Neural progenitor cell (in vitro differentiated cells): Measurements from ENCODE around the gene ADAMTS4. TPM values are rescaled to one million over a fixed set of nuclear protein-coding genes. Genes with fewer than 3 reads are reported as not detected.

ENCODE experiments used
- DNase-seq: peaks from one replicate; pipeline ENCODE4 v3.0.0-alpha.2; 2016; ENCODE audit warnings: low spot score
- H2AFZ ChIP-seq: fragments of 200-600 bp; sonication (generic); replicated peaks from 2 replicates; pipeline ENCODE4 v1.6.1; 2016; ENCODE audit warnings: antibody characterized with exemption
- H3F3A ChIP-seq: fragments of 200-600 bp; sonication (generic); 2 replicates; pipeline ENCODE4 v1.6.1; 2016; ENCODE audit warnings: antibody characterized with exemption, low read depth
- H3K27ac ChIP-seq: fragments of 200-600 bp; sonication (generic); 2 replicates; pipeline ENCODE4 v1.5.1; 2016; ENCODE audit warnings: mild to moderate bottlenecking
- H3K27me3 ChIP-seq: fragments of 200-600 bp; sonication (generic); 2 replicates; pipeline ENCODE4 v1.6.1; 2016; ENCODE audit warnings: mild to moderate bottlenecking, moderate library complexity
- H3K36me3 ChIP-seq: fragments of 200-600 bp; sonication (generic); 2 replicates; pipeline ENCODE4 v1.5.1; 2016
- H3K4me1 ChIP-seq: fragments of 200-600 bp; sonication (generic); 2 replicates; pipeline ENCODE4 v1.6.1; 2016; ENCODE audit warnings: mixed run types
- H3K4me2 ChIP-seq: fragments of 200-600 bp; sonication (generic); 2 replicates; pipeline ENCODE4 v1.6.1; 2016
- H3K4me3 ChIP-seq: fragments of 200-600 bp; sonication (generic); 2 replicates; pipeline ENCODE4 v1.5.1; 2016
- H3K79me2 ChIP-seq: fragments of 200-600 bp; sonication (generic); 2 replicates; pipeline ENCODE4 v1.6.1; 2016; ENCODE audit warnings: low read depth
- H3K9ac ChIP-seq: fragments of 200-600 bp; sonication (generic); 2 replicates; pipeline ENCODE4 v1.6.1; 2016
- H3K9me3 ChIP-seq: fragments of 200-600 bp; sonication (generic); 2 replicates; pipeline ENCODE4 v1.5.1; 2016; ENCODE audit warnings: low read depth
- H4K20me1 ChIP-seq: fragments of 200-600 bp; sonication (generic); 2 replicates; pipeline ENCODE4 v1.6.1; 2016; ENCODE audit warnings: low read depth
- H3K27ac Mint-ChIP-seq: 3 replicates; pipeline ENCODE4 v1.8.0; 2021; ENCODE audit warnings: mixed read lengths
- H3K27me3 Mint-ChIP-seq: 2 replicates; pipeline ENCODE4 v1.8.0; 2022; ENCODE audit warnings: low read depth, mild to moderate bottlenecking, inconsistent platforms, moderate library complexity, mixed read lengths; ENCODE audit not compliant: insufficient read depth
- H3K36me3 Mint-ChIP-seq: 3 replicates; pipeline ENCODE4 v1.8.0; 2021; ENCODE audit warnings: mixed read lengths
- H3K4me1 Mint-ChIP-seq: 3 replicates; pipeline ENCODE4 v1.8.0; 2021; ENCODE audit warnings: mixed read lengths
- H3K4me3 Mint-ChIP-seq: 3 replicates; pipeline ENCODE4 v1.8.0; 2021; ENCODE audit warnings: mild to moderate bottlenecking, moderate library complexity, mixed read lengths
- H3K9me3 Mint-ChIP-seq: 3 replicates; pipeline ENCODE4 v1.8.0; 2020; ENCODE audit warnings: mixed read lengths
- EZH2 ChIP-seq: fragments of 200-600 bp; sonication (generic); IDR thresholded peaks from 2 replicates; pipeline ENCODE4 v1.6.1; 2017; ENCODE audit warnings: antibody characterized with exemption, mild to moderate bottlenecking, moderate library complexity
- EZH2phosphoT487 ChIP-seq: fragments of 200-600 bp; sonication (generic); IDR thresholded peaks from 2 replicates; pipeline ENCODE4 v1.6.1; 2017; ENCODE audit warnings: antibody characterized with exemption
- total RNA-seq: library from RNA; depleted of rRNA; stranded (reverse); fragments of >200 nt; gene quantifications from 2 replicates; pipeline ENCODE4 v1.2.3, GENCODE V29; 2015; ENCODE audit warnings: low replicate concordance
- TF ChIP-seq, protein P1 (sequence below): fragments of 200-600 bp; sonication (generic); IDR thresholded peaks from 2 replicates; pipeline ENCODE4 v1.5.1; 2017; ENCODE audit warnings: antibody characterized with exemption, mild to moderate bottlenecking

The ADAMTS4 gene
- total RNA-seq, 1 donor from 2014 or later = 1.3 TPM

DNA sequence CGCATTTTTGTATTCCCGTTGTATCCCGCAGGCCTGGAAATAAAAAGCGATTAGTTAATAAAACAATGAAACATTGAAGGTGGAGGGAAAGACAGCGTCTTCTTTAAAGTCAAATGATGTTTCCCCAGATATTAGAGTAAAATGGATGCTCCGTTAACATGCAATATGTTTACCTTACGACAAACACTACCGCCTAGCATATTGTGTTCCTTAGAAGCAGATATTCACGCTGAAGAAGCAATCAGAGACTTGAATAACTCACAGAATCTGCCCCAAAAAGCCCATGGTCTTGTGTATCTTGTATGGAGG is 21.0 kb downstream of the ADAMTS4 start:
- Histone ChIP-seq H3K4me3 (peak overlapping the region; percentile 82), H3K79me2 (no peaks in the 10 kb centered on the region), H3K9me3 (no peaks in the 10 kb centered on the region), H3K27ac (no peak overlapping the region), H3K4me2 (peak overlapping the region; percentile 94), H3K27me3 (peaks cover 10% of the 10 kb centered on the region), H4K20me1 (no peaks in the 10 kb centered on the region), H2AFZ (peak overlapping the region; percentile 98), H3F3A (peaks cover 10% of the 10 kb centered on the region), H3K9ac (no peak overlapping the region), H3K36me3 (no peaks in the 10 kb centered on the region), H3K4me1 (no peaks in the 10 kb centered on the region)
- Mint-ChIP-seq H3K9me3 (no peaks in the 10 kb centered on the region), H3K27ac (peak overlapping the region; percentile 16), H3K36me3 (peaks cover 17% of the 10 kb centered on the region), H3K4me1 (peaks cover 24% of the 10 kb centered on the region), H3K27me3 (peaks cover 3% of the 10 kb centered on the region), H3K4me3 (peak overlapping the region; percentile 99)
- TF ChIP-seq EZH2phosphoT487 (no peak), EZH2 (no peak)
- TF ChIP-seq, protein P1, sequence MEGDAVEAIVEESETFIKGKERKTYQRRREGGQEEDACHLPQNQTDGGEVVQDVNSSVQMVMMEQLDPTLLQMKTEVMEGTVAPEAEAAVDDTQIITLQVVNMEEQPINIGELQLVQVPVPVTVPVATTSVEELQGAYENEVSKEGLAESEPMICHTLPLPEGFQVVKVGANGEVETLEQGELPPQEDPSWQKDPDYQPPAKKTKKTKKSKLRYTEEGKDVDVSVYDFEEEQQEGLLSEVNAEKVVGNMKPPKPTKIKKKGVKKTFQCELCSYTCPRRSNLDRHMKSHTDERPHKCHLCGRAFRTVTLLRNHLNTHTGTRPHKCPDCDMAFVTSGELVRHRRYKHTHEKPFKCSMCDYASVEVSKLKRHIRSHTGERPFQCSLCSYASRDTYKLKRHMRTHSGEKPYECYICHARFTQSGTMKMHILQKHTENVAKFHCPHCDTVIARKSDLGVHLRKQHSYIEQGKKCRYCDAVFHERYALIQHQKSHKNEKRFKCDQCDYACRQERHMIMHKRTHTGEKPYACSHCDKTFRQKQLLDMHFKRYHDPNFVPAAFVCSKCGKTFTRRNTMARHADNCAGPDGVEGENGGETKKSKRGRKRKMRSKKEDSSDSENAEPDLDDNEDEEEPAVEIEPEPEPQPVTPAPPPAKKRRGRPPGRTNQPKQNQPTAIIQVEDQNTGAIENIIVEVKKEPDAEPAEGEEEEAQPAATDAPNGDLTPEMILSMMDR = no peak
- DNase-seq = no peak

DNA sequence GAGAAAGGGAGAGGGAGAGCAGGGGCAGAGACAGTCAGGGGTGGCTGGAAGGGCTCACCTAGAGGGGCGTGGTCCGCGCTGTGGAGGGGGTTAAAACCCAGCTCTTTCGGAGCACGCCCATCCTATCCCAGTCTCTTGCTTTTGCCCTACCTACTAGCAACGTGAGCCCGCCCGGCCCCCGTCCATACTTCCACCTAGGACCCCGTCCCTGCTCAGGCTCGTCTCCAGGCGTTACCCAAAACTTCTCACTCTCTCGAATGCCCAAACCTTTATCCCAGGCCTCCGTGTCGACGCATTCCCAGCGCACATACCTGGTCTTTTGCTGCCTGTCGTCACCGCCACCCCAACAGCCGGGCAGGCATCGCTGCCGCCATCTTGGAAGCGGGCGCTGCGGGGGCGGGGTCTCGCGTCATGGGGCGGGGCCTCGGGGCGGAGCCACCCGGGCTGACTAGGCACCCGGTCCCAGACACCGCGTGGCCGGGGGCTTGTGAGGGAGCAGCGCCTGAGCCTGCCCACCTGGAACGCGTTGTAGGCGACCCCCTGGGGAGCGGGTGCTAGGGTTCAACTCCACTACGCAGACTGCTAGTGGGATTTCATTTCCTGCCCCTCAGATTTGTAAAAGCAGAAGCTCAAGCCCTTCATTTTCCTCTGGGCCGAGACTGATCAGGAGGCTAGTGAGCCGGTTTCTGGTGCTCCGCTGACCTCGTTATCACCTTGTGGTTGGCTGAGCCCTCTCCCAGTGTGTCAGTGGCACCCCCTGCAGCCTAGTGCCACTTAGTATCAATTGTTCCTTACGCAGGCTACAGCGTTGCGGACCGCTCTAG is 21.5 kb downstream of the ADAMTS4 start, which contains the start of gene B4GALT3:
Gene B4GALT3, minus strand, starts transcription at position 396 of the 824 bp plus-strand sequence. CDS start 1,447 bp downstream, outside the sequence.
- Mint-ChIP-seq H3K9me3 (no peaks in the 10 kb centered on the region), H3K4me3 (peak within 1 kb of the TSS; percentile 99), H3K36me3 (peaks cover 20% of the 10 kb centered on the region), H3K27ac (peak within 1 kb of the TSS; percentile 99), H3K4me1 (peaks cover 24% of the 10 kb centered on the region), H3K27me3 (peaks cover 3% of the 10 kb centered on the region)
- peak; percentile 90 for DNase-seq
- no peaks in the 10 kb centered on the region for H3K36me3 ChIP-seq
- H3K27me3 ChIP-seq = peaks cover 10% of the 10 kb centered on the region
- H3K9ac ChIP-seq = peak within 1 kb of the TSS; percentile 49
- H3K79me2 ChIP-seq = no peaks in the 10 kb centered on the region
- H4K20me1 ChIP-seq = no peaks in the 10 kb centered on the region
- TF ChIP-seq EZH2 = no peak
- no peak for TF ChIP-seq EZH2phosphoT487
- TF ChIP-seq, protein P1 = peak; percentile 21
- H3K9me3 ChIP-seq = no peaks in the 10 kb centered on the region
- H3K27ac ChIP-seq = no peak within 1 kb of the TSS
- H2AFZ ChIP-seq = peak within 1 kb of the TSS; percentile 98
- peaks cover 10% of the 10 kb centered on the region for H3F3A ChIP-seq
- peak within 1 kb of the TSS; percentile 82 for H3K4me3 ChIP-seq
- peak within 1 kb of the TSS; percentile 94 for H3K4me2 ChIP-seq
- no peaks in the 10 kb centered on the region for H3K4me1 ChIP-seq

DNA sequence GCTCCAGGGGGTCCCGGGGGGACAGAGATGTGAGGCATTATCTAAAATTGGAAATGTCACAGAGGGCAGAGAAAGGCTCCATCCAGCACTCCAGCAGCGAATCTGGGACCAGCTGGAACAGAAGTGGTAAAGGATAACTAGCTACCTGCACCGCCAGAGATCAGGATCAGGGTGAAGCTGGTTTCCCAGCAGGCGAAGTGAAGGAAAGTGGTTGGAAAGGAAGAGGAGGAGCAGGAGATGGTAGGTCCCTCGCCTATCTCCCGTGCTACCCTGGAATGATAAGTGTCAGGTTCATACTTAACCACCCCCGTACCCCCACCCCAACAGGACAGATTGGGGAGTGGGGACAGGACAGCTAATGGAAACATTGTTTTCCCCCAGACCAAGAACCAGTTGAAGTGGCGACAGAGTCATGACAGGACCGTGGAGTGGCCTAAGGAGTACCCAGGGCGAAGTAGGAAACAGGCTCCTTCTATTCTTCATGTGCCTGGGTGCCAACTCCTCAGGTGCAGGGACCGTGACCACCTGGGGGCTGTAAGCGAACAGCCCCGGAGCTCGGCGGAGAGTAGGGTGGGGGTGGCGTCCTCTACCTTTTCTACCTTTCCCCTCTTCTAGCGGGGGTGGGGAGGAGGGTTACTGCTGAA is 22.3 kb downstream of the ADAMTS4 start:
- Mint-ChIP-seq H3K4me3 (peak overlapping the region; percentile 99), H3K9me3 (no peaks in the 10 kb centered on the region), H3K27ac (peak overlapping the region; percentile 17), H3K4me1 (peaks cover 24% of the 10 kb centered on the region), H3K36me3 (peaks cover 23% of the 10 kb centered on the region), H3K27me3 (peaks cover 3% of the 10 kb centered on the region)
- Histone ChIP-seq H3K9me3 (no peaks in the 10 kb centered on the region), H2AFZ (peak overlapping the region; percentile 98), H4K20me1 (no peaks in the 10 kb centered on the region), H3K4me2 (peak overlapping the region; percentile 94), H3K27me3 (peaks cover 10% of the 10 kb centered on the region), H3K4me1 (no peaks in the 10 kb centered on the region), H3K9ac (peak overlapping the region; percentile 49), H3F3A (peaks cover 10% of the 10 kb centered on the region), H3K27ac (no peak overlapping the region), H3K36me3 (no peaks in the 10 kb centered on the region), H3K79me2 (no peaks in the 10 kb centered on the region), H3K4me3 (peak overlapping the region; percentile 82)
- TF ChIP-seq EZH2 = no peak
- TF ChIP-seq, protein P1 = no peak
- no peak for DNase-seq
